HepG2 (cell line): Measurements from ENCODE around the gene GPX1. TPM values are rescaled to one million over a fixed set of nuclear protein-coding genes. Genes with fewer than 3 reads are reported as not detected.

Experiments
- CTCF ChIP-seq: sonication (generic); formaldehyde crosslinking; IDR thresholded peaks from 2 replicates; pipeline ENCODE4 v1.5.0; 2020; ENCODE audit warnings: mild to moderate bottlenecking, missing genetic modification reagents, moderate library complexity
- DDIT3 ChIP-seq: sonication (generic); formaldehyde crosslinking; IDR thresholded peaks from 2 replicates; pipeline ENCODE4 v1.4.0; 2020; ENCODE audit warnings: mild to moderate bottlenecking, missing genetic modification reagents
- FOSL2 ChIP-seq: sonication (generic); formaldehyde crosslinking; IDR thresholded peaks from 2 replicates; pipeline ENCODE4 v1.4.0; 2020; ENCODE audit warnings: missing genetic modification reagents
- JDP2 ChIP-seq: sonication (generic); formaldehyde crosslinking; IDR thresholded peaks from 2 replicates; pipeline ENCODE4 v1.8.1; 2022; ENCODE audit warnings: missing genetic modification reagents, borderline replicate concordance
- MAFG ChIP-seq: sonication (generic); formaldehyde crosslinking; IDR thresholded peaks from 2 replicates; pipeline ENCODE4 v1.5.1; 2020; ENCODE audit warnings: mild to moderate bottlenecking, missing genetic modification reagents
- MIXL1 ChIP-seq: IDR thresholded peaks from 2 replicates; pipeline ENCODE4 v1.6.1; 2016
- MZF1 ChIP-seq: sonication (generic); formaldehyde crosslinking; IDR thresholded peaks from 2 replicates; pipeline ENCODE4 v1.8.1; 2023; ENCODE audit warnings: mild to moderate bottlenecking, missing genetic modification reagents, borderline replicate concordance
- NFIC ChIP-seq: IDR thresholded peaks from 2 replicates; pipeline ENCODE4 v1.6.1; 2012; ENCODE audit warnings: mild to moderate bottlenecking, low read length, inconsistent platforms
- PHF20 ChIP-seq: sonication (generic); formaldehyde crosslinking; IDR thresholded peaks from 2 replicates; pipeline ENCODE4 v1.5.0; 2020; ENCODE audit warnings: mild to moderate bottlenecking, missing genetic modification reagents
- PPARG ChIP-seq: conservative IDR thresholded peaks from 2 replicates; pipeline ENCODE4 v1.6.1; 2016; ENCODE audit warnings: missing biosample characterization, missing genetic modification reagents
- SETDB1 ChIP-seq: sonication (generic); formaldehyde crosslinking; IDR thresholded peaks from 2 replicates; pipeline ENCODE4 v1.5.1; 2020; ENCODE audit warnings: missing genetic modification reagents, mild to moderate bottlenecking, borderline replicate concordance
- ZFP37 ChIP-seq: sonication (generic); formaldehyde crosslinking; IDR thresholded peaks from 2 replicates; pipeline ENCODE4 v1.4.0; 2020; ENCODE audit warnings: missing genetic modification reagents, borderline replicate concordance
- ZNF124 ChIP-seq: sonication (generic); formaldehyde crosslinking; IDR thresholded peaks from 2 replicates; pipeline ENCODE4 v1.4.0; 2020; ENCODE audit warnings: missing genetic modification reagents
- ZNF367 ChIP-seq: sonication (generic); formaldehyde crosslinking; IDR thresholded peaks from 2 replicates; pipeline ENCODE4 v1.4.0; 2020; ENCODE audit warnings: missing genetic modification reagents, borderline replicate concordance
- ZNF512 ChIP-seq: sonication (generic); formaldehyde crosslinking; IDR thresholded peaks from 2 replicates; pipeline ENCODE4 v1.4.0; 2020; ENCODE audit warnings: mild to moderate bottlenecking, missing genetic modification reagents
- ZNF543 ChIP-seq: sonication (generic); formaldehyde crosslinking; IDR thresholded peaks from 2 replicates; pipeline ENCODE4 v1.4.0; 2020; ENCODE audit warnings: mild to moderate bottlenecking, missing genetic modification reagents
- ZNF670 ChIP-seq: sonication (generic); formaldehyde crosslinking; IDR thresholded peaks from 2 replicates; pipeline ENCODE4 v1.8.0; 2022; ENCODE audit warnings: mild to moderate bottlenecking, missing genetic modification reagents, borderline replicate concordance
- ZSCAN20 ChIP-seq: sonication (generic); formaldehyde crosslinking; IDR thresholded peaks from 2 replicates; pipeline ENCODE4 v1.4.0; 2020; ENCODE audit warnings: missing genetic modification reagents, mild to moderate bottlenecking, borderline replicate concordance
- polyA plus RNA-seq, 8 experiments: library from polyadenylated mRNA; depleted of rRNA in 3 of 8; stranded (reverse) in 7 of 8; unstranded in 1 of 8; fragments of >200 nt; fragmentation: Illumina TruSeq in 4 of 8; extraction: Trizol in 4 of 8; gene quantifications; 2 replicates each; pipeline versions ENCODE4 v1.2.1 to v1.2.3, GENCODE V29; 2011 to 2016; ENCODE audit warnings: low read depth in 4 of 8, missing spikeins in 1 of 8, mixed read lengths in 1 of 8; ENCODE audit not compliant: insufficient read depth in 1 of 8
- total RNA-seq, 5 experiments: library from RNA; depleted of rRNA; stranded (reverse); fragments of >200 nt; fragmentation: Illumina TruSeq; extraction: Trizol; gene quantifications; 2 replicates each; pipeline ENCODE4 v1.2.3, GENCODE V29; 2016; ENCODE audit warnings: low read depth in 1 of 5
- TF ChIP-seq, protein P1 (sequence below): sonication (generic); formaldehyde crosslinking; conservative IDR thresholded peaks from 2 replicates; pipeline ENCODE4 v1.4.0; 2020; ENCODE audit warnings: missing genetic modification reagents
- TF ChIP-seq, protein P2 (sequence below): IDR thresholded peaks from 2 replicates; pipeline ENCODE4 v1.6.1; 2016; ENCODE audit warnings: missing compliant biosample characterization, missing genetic modification reagents, borderline replicate concordance
- TF ChIP-seq, protein P3 (sequence below): sonication (generic); formaldehyde crosslinking; IDR thresholded peaks from 2 replicates; pipeline ENCODE4 v1.5.0; 2020; ENCODE audit warnings: missing genetic modification reagents

Gene GPX1
- total and polyA plus RNA-seq, 2 of the 13 experiments (the other 11 are each of a cell fraction or from before 2014, with no cell fraction given) = 149 to 168 TPM

DNA sequence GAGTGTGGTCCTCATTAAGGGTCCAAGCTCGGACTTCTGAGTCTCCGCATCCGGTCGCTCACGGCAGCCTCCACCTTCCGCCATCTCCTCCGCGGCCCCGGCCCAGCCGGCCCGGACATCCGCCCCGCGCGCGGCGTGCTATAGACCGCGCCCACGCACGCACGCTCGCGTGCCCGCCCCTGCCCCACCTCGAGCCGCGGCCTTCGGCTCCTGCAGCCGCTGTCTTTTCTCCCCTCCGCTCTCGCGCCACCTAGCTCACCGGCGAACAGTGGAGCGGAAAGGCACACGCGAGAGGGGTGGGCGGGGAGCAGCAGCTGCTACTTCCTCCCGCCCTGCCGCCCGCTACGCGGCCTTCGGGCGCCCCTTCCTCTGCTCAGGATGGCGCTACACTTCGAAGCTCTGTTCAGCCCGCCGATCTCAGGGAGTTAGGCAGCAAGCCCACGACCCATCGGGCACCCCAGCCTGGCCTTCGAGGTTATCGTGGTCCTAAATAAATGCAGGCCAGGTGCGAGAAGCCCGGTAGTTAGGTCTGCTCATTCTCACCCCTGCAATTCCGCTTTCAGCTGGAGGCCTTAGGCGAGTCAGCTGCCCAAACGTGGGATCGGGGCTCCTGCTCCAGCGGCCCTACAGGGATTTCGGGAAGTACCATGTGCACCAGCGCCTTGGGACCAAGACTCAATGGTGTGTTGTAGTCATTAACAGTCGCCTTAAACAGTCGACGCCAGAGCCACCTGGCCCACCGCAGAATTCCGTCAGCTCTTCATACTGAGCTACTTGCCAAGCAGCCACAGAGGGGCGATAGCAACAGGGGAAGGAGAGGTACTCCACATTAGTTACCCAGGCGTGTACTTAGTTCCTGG is 18.0 kb downstream of the GPX1 start, which contains the start of gene USP4 (continued):
- TF ChIP-seq ZNF124 (CRISPR knock-in tag) (peak; percentile 44; the same call in 1 of the 2 replicates), JDP2 (CRISPR knock-in tag) (peak; percentile 57; the same call in 1 of the 2 replicates), PHF20 (CRISPR knock-in tag) (peak; percentile 87), MZF1 (no peak), MAFG (no peak), ZNF512 (CRISPR knock-in tag) (no peak), ZFP37 (CRISPR knock-in tag) (peak; percentile 70; the same call in 1 of the 2 replicates), ZNF670 (CRISPR knock-in tag) (peak; percentile 90; the same call in 1 of the 2 replicates), SETDB1 (CRISPR knock-in tag) (no peak), MIXL1 (CRISPR knock-in tag) (peak; percentile 79), ZSCAN20 (CRISPR knock-in tag) (peak; percentile 78; the same call in 1 of the 2 replicates), NFIC (no peak; the same call in 1 of the 2 replicates), DDIT3 (CRISPR knock-in tag) (no peak), ZNF543 (CRISPR knock-in tag) (peak; percentile 99), FOSL2 (CRISPR knock-in tag) (peak; percentile 52; the same call in 1 of the 2 replicates), ZNF367 (peak; percentile 83; the same call in 1 of the 2 replicates), CTCF (CRISPR knock-in tag) (peak; percentile 84), PPARG (CRISPR knock-in tag) (peak; percentile 72)
- TF ChIP-seq, protein P1, sequence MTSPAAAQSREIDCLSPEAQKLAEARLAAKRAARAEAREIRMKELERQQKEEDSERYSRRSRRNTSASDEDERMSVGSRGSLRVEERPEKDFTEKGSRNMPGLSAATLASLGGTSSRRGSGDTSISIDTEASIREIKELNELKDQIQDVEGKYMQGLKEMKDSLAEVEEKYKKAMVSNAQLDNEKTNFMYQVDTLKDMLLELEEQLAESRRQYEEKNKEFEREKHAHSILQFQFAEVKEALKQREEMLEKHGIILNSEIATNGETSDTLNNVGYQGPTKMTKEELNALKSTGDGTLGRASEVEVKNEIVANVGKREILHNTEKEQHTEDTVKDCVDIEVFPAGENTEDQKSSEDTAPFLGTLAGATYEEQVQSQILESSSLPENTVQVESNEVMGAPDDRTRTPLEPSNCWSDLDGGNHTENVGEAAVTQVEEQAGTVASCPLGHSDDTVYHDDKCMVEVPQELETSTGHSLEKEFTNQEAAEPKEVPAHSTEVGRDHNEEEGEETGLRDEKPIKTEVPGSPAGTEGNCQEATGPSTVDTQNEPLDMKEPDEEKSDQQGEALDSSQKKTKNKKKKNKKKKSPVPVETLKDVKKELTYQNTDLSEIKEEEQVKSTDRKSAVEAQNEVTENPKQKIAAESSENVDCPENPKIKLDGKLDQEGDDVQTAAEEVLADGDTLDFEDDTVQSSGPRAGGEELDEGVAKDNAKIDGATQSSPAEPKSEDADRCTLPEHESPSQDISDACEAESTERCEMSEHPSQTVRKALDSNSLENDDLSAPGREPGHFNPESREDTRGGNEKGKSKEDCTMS (CRISPR knock-in tag) = no peak
- TF ChIP-seq, protein P2, sequence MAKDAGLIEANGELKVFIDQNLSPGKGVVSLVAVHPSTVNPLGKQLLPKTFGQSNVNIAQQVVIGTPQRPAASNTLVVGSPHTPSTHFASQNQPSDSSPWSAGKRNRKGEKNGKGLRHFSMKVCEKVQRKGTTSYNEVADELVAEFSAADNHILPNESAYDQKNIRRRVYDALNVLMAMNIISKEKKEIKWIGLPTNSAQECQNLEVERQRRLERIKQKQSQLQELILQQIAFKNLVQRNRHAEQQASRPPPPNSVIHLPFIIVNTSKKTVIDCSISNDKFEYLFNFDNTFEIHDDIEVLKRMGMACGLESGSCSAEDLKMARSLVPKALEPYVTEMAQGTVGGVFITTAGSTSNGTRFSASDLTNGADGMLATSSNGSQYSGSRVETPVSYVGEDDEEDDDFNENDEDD (CRISPR knock-in tag) = peak; percentile 98
- TF ChIP-seq, protein P3, sequence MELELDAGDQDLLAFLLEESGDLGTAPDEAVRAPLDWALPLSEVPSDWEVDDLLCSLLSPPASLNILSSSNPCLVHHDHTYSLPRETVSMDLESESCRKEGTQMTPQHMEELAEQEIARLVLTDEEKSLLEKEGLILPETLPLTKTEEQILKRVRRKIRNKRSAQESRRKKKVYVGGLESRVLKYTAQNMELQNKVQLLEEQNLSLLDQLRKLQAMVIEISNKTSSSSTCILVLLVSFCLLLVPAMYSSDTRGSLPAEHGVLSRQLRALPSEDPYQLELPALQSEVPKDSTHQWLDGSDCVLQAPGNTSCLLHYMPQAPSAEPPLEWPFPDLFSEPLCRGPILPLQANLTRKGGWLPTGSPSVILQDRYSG = peak; percentile 95; the same call in 1 of the 2 replicates
